GM21619 (cell line): ENCODE results near the gene C17orf50.

Experiments used
- ATAC-seq: cut with Tn5 transposase; IDR thresholded peaks from one replicate; pipeline ENCODE4 v1.9.1; 2021; ENCODE audit not compliant: unreplicated experiment

Gene C17orf50

GRCh38 chr17:35780950-35781349, 20.3 kb downstream of the C17orf50 start:
- no peak for ATAC-seq

- ATAC-seq = no peak
Observed at GRCh38 chr17:35784895-35785294, 24.2 kb downstream of the C17orf50 start.

- ATAC-seq = no peak
Observed at GRCh38 chr17:35786941-35787432, 26.3 kb downstream of the C17orf50 start.

GRCh38 chr17:35788477-35789368, 28.0 kb downstream of the C17orf50 start:
- ATAC-seq = no peak

GRCh38 chr17:35790841-35791240, 30.2 kb downstream of the C17orf50 start:
- ATAC-seq = no peak

GRCh38 chr17:35791681-35792350, 31.1 kb downstream of the C17orf50 start:
- ATAC-seq = no peak

DNA sequence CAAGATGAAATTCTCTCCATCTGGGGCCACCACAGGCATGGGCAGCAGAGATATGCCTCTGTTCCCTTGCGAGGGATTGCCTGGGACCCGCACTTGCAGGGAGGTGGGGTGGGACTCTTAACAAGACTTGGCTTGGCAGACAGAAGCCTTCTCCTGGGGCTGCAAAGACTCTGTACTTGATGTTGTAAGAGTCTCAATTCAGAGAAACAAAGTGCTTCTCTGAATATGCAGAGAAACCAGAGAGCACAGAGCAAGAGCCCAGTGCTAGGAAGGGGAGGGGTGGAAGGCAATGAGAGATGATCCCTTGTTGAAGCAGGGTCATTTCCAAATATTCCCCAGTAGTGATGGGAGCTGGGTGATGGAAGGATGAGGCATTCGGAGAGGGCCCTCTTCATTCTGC, 32.6 kb downstream of the C17orf50 start:
- no peak for ATAC-seq

DNA sequence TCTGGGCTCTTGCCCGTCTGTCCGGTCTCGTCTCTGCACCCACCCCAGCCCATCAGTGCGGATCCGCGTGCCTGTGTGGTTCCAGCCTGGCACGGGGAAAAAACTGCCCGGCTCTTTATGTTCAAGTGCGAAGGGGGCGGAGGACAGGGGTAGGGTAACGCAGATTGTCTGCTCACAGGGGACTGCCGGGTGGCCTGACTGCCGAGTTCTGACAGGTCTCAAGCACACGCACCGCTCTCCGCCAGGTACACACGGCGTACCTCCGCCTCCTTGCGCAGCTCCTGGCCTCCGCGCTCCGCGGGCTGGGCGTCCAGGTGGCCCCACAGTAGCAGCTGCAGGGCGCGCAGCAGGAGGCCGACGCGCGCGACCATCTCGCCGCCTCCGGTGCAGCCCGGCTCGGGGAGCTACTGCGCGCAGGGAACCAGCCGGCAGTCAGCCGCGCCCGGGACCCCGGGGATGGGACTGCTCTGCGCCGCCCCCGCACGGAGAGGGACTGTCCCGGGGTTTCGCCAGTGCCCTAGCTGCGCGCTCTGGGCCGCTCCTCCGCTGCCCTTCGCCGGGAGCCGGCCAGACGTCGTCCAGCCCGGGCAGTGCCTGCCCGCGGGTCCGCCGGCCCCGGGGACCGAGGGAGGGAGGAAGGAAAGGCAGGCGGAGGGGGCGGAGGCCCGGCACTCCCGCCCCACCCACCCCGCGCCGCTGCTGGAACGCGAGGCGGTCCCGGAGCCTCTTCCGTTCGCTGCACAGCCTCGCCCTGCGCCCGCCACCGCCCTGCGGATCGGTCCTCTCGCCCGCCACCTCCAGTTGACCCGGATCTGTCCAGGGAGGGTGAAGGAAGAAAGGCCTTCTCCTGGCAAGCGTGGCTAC, 34.6 kb downstream of the C17orf50 start, which contains the start of gene MMP28:
TSS of gene MMP28 (minus strand) at position 635 of the 864 bp plus-strand sequence. CDS start at position 371, 264 bp downstream.
- ATAC-seq = no peak

- no peak for ATAC-seq
Observed at GRCh38 chr17:35795871-35796265, 35.2 kb downstream of the C17orf50 start.

DNA sequence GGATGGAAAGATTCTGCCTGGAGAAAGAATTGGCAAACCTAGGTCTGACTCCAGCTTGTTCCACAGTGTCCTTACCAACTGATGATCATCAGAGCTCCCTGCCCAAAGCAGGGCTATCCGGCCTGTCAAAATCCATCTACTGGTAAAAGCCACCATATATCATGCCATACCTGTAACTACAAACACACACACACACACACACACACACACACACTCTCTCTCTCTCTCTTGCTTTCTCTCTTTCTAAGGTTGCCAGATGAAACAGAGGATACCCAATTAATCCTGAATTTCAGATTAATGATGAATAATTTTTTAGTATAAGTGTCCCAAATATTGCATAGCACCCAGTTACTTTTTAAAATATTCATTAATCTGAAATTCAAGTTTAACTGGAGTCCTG, 36.3 kb downstream of the C17orf50 start:
- no peak for ATAC-seq

- no peak for ATAC-seq
Observed at GRCh38 chr17:35797370-35797769, 36.7 kb downstream of the C17orf50 start.

DNA sequence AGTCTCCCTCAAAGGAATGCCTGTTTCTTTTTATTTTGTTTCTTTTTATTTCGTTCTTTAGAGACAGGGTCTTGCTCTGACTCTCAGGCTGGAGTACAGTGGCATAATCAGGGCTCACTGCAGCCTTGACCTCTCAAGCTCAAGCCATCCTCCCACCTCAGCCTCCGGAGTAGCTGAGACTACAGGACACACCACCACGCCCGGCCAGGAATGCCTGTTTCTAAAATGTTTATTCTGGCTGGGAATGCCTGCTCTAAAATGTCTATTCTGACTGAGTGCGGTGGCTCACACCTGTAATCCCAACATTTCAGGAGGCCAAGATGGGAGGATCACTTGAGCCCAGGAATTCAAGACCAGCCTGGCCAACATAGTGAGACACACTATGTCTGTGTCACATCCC, 37.2 kb downstream of the C17orf50 start:
- no peak for ATAC-seq

GRCh38 chr17:35799942-35800341, 39.3 kb downstream of the C17orf50 start:
- ATAC-seq = no peak

DNA sequence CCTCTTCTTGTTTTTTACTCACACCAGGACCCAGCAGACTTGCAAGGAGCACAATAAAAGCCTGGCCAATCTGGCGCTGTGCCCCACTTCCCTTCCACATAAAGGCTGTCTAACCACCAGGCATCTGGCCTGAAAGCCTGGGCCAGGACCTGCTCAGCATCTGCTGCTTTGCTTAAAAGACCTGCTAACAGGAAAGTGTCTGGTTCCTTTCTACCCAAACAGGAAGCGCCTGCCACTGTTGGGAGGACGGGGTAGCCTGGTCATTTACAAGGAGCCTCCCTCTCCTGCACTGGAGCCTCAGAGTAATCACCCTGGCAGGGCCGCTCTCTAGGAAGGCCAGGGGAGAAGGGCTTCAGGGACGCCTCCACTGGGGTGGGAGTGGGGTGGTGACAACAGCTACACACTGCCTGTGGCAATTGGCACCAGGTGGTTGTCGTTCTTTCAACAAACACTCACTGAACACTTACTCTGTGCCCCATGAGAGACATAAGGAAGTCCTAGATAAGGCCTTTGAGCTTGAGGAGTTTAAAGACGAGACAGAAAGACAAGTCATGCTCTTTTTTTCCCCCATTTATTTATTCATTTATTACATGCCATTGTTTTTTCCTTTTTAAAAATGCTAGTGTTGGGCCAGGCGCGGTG, 41.0 kb downstream of the C17orf50 start:
- no peak for ATAC-seq

GRCh38 chr17:35804658-35805192, 44.0 kb downstream of the C17orf50 start:
- ATAC-seq = no peak

- ATAC-seq = no peak
Observed at GRCh38 chr17:35807371-35808144, 46.9 kb downstream of the C17orf50 start.

DNA sequence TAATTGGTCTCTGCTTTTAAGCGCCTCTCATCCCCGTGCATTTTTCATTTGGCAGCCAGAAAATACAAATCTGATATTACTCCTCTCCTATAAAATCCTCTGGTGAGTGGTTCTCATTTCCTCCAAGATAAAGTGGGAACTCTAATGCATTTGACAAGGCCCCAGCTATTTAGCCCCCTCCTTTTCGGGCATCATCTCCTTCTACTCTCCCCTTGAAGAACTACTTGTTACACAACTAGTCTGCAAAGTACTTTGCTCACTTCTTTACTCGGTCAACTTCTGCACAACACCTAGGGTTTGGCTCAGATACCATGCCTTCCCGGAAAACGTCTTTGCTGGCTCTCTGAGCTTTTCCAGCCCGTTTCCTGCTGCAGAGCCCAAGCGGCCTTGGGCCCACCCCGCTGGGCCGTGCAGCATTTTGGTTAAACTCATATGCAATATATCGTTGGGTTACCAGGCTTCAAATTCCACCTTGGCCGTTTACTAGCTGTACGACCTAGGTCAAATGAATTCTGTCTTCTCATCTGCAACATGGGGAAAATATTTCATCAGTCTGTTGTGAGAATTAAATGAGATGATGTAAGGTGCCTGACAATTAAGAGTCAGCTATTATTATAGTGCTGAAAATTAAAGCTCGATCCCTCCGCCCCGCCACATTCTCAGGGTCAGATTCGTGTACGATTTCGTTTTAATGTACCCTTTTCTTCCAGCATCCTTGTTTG, 47.7 kb downstream of the C17orf50 start:
- ATAC-seq = no peak

DNA sequence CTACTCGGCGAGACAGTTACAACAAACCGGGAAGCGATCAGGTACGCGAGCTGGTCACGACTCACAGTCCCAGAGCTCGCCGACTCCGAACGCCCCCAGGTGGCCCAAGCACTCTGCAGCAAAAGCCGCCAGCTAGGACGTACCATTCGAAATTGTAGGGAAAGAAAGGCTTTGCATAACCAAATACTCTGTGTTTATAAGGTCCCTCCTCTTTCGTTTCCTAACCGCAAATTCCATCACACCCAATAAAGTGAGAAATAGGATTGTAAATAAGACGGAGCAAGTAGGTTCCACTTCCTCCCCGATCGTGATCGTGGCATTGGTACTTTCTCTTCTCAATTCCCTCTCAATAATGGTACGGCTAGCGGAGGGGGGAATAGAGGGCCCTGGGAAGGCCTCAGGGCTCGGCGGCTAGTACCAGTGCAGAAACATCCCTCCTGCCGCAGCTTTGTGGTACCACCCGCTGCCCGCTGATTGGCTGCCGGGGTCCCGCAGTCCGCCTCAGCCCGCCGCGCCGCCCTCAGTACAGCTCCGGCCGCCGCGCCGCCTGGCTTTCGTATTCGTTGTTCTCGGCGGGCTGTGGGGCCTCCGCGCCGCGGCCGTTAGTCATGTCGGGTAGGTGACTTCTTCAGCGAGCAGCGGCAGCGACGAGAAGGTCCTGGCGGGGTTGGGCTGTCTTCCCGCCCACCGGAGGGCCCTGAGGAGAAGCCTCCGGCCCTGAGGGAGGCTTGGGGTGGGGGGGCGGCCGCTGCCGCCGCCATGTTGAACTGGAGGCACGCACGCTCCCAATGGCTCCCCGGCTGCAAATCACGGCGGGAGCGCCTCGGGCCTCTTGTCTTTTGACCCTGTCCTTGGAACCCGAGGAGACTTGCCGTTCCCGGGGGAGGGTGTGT, 48.5 kb downstream of the C17orf50 start, which contains the start of gene TAF15:
TSS of gene TAF15 (plus strand) at position 523 of the 893 bp plus-strand sequence. CDS start at position 609, 86 bp downstream.
- peak; percentile 90 for ATAC-seq
